ENCODE data around the gene ARHGAP19.

- no peak for TF ChIP-seq CTCF (conservative IDR thresholded peaks at IDR 0.05 in 1 of 2, IDR thresholded peaks at IDR 0.05 in 1 of 2; ENCODE audit: extremely low read depth in 1 of 2, insufficient read depth in 1 of 2, low read depth in 1 of 2, low read length in 2 of 2)
- no peak for TF ChIP-seq EZH2 (IDR thresholded peaks at IDR 0.05; ENCODE audit: borderline replicate concordance, low read length)
Observed at GRCh38 chr10:97200616-97201015, 91.8 kb downstream of the ARHGAP19 start.
